GM18907 (cell line): ENCODE data around the gene ZNF492.
"Not testable (repeated sequence)": the region's sequence is repeated elsewhere in the genome, so short reads cannot be mapped to it uniquely, and the experiment has no call there.

Source experiments
- ATAC-seq: cut with Tn5 transposase; IDR thresholded peaks from one replicate; pipeline ENCODE4 v1.9.1; 2021; ENCODE audit warnings: mild to moderate bottlenecking, moderate library complexity; ENCODE audit not compliant: unreplicated experiment

ZNF492 gene

GRCh38 chr19:22617181-22617580, 16.9 kb upstream of the ZNF492 start:
- ATAC-seq = not testable (repeated sequence)

GRCh38 chr19:22617614-22618320, 16.4 kb upstream of the ZNF492 start:
- ATAC-seq = no peak

GRCh38 chr19:22619371-22619770, 14.8 kb upstream of the ZNF492 start:
- ATAC-seq = no peak

GRCh38 chr19:22619932-22620331, 14.2 kb upstream of the ZNF492 start:
- ATAC-seq = no peak

GRCh38 chr19:22620401-22620800, 13.7 kb upstream of the ZNF492 start:
- ATAC-seq = no peak

- no peak for ATAC-seq
Observed at GRCh38 chr19:22620912-22621311, 13.2 kb upstream of the ZNF492 start.

- ATAC-seq = no peak
Observed at GRCh38 chr19:22622020-22622419, 12.1 kb upstream of the ZNF492 start.

GRCh38 chr19:22622901-22623840, 11.0 kb upstream of the ZNF492 start:
- ATAC-seq = no peak

- ATAC-seq = no peak
Observed at GRCh38 chr19:22623841-22624221, 10.3 kb upstream of the ZNF492 start.

GRCh38 chr19:22625266-22626035, 8.7 kb upstream of the ZNF492 start:
- ATAC-seq = no peak

- no peak for ATAC-seq
Observed at GRCh38 chr19:22627526-22627925, 6.6 kb upstream of the ZNF492 start.

- no peak for ATAC-seq
Observed at GRCh38 chr19:22628401-22628800, 5.7 kb upstream of the ZNF492 start.

- no peak for ATAC-seq
Observed at GRCh38 chr19:22634450-22634827, 315 bp downstream of the ZNF492 start.

GRCh38 chr19:22685493-22685892, 51.4 kb downstream of the ZNF492 start:
- ATAC-seq = not testable (repeated sequence)

- not testable (repeated sequence) for ATAC-seq
Observed at GRCh38 chr19:22702661-22703060, 68.5 kb downstream of the ZNF492 start.

- ATAC-seq = not testable (repeated sequence)
Observed at GRCh38 chr19:22703096-22703495, 69.0 kb downstream of the ZNF492 start.

- no peak for ATAC-seq
Observed at GRCh38 chr19:22708983-22709382, 74.9 kb downstream of the ZNF492 start.
